CD4-positive, alpha-beta T cell (primary cell): ENCODE results near the gene TDRD15. TPM values are rescaled to one million over a fixed set of nuclear protein-coding genes. Genes with fewer than 3 reads are reported as not detected.

Experiments used
- ATAC-seq: fragments of 200-7000 bp; cut with Tn5 transposase; one replicate; pipeline ENCODE4 v1.10.0; 2022; ENCODE audit warnings: mild to moderate bottlenecking; ENCODE audit not compliant: poor library complexity
- CTCF ChIA-PET: fragments of 350-600 bp; sonication (Branson Sonifier 250); formaldehyde crosslinking; loops from one replicate; lab custom pipeline; 2021; ENCODE audit warnings: antibody characterized with exemption, inconsistent platforms; lab: Charles Lee
- POLR2A ChIA-PET: fragments of 350-600 bp; sonication (Branson Sonifier 250); formaldehyde crosslinking; loops from one replicate; lab custom pipeline; 2021; ENCODE audit warnings: antibody characterized with exemption, inconsistent platforms; lab: Charles Lee
- DNase-seq, 14 experiments: peaks; one replicate each; pipeline ENCODE4 v3.0.0-alpha.2; 2013 to 2020; ENCODE audit warnings: mixed read lengths in 2 of 14
- H3K27ac ChIP-seq, 2 donors: one replicate each; pipeline versions ENCODE4 v1.5.1 to v1.7.0; 2013; ENCODE audit warnings: low read length in 2 of 2, low read depth in 1 of 2, mild to moderate bottlenecking in 1 of 2
- H3K27me3 ChIP-seq, 2 experiments: 1 replicate in 1 of 2; 2 replicates in 1 of 2; pipeline versions ENCODE4 v1.6.1 to v1.7.0; 2013; ENCODE audit warnings: low read length in 2 of 2, control low read depth in 1 of 2, mild to moderate bottlenecking in 1 of 2, moderate library complexity in 1 of 2; ENCODE audit not compliant: insufficient read depth in 2 of 2, control insufficient read depth in 1 of 2
- H3K36me3 ChIP-seq: one replicate; pipeline ENCODE4 v1.6.1; 2013; ENCODE audit warnings: low read length, control low read depth; ENCODE audit not compliant: insufficient read depth
- H3K4me1 ChIP-seq: one replicate; pipeline ENCODE4 v1.6.1; 2013; ENCODE audit warnings: low read length, control low read depth; ENCODE audit not compliant: insufficient read depth
- H3K4me3 ChIP-seq: one replicate; pipeline ENCODE4 v1.5.1; 2013; ENCODE audit warnings: mild to moderate bottlenecking, low read length, moderate library complexity
- H3K9me3 ChIP-seq, 2 experiments: 1 replicate in 1 of 2; 2 replicates in 1 of 2; pipeline versions ENCODE4 v1.6.1 to v1.7.0; 2013; ENCODE audit warnings: low read length in 2 of 2, mild to moderate bottlenecking in 2 of 2, control low read depth in 1 of 2, moderate library complexity in 1 of 2; ENCODE audit not compliant: control insufficient read depth in 1 of 2, insufficient read depth in 1 of 2
- H3K27ac Mint-ChIP-seq: one replicate; pipeline ENCODE4 v1.8.0; 2020; ENCODE audit warnings: mixed read lengths
- H3K27me3 Mint-ChIP-seq: one replicate; pipeline ENCODE4 v1.8.0; 2021; ENCODE audit warnings: mixed read lengths
- H3K36me3 Mint-ChIP-seq: one replicate; pipeline ENCODE4 v1.8.0; 2021; ENCODE audit warnings: low read depth, mixed read lengths
- H3K4me1 Mint-ChIP-seq: one replicate; pipeline ENCODE4 v1.8.0; 2021; ENCODE audit warnings: low read depth, mixed read lengths
- H3K4me3 Mint-ChIP-seq: one replicate; pipeline ENCODE4 v1.8.0; 2020; ENCODE audit warnings: mild to moderate bottlenecking, mixed read lengths
- H3K9me3 Mint-ChIP-seq: one replicate; pipeline ENCODE4 v1.8.0; 2020; ENCODE audit warnings: mixed read lengths
- intact Hi-C, 2 experiments: fragments of 100-400 bp; cut with DNase I in 1 of 2; cut with micrococcal nuclease in 1 of 2; formaldehyde crosslinking; loops; one replicate each; pipeline versions ENCODE4 v1.15.1 to v1.9.0; 2023 to 2025; cut with DNase I, micrococcal nuclease
- total RNA-seq, 174 experiments: library from RNA in 2 of 174; stranded (reverse) in 2 of 174; gene quantifications; one replicate each; pipeline ENCODE4 v1.2.3 and lab custom pipeline; 2021 to 2026
- TF ChIP-seq, protein P1 (sequence below): fragments of 200-600 bp; IDR thresholded peaks from one replicate; pipeline ENCODE4 v1.8.0; 2022; ENCODE audit warnings: antibody characterized with exemption, mild to moderate bottlenecking

Gene TDRD15
- total RNA-seq, 2 experiments from 2014 or later = not detected

- no peak overlapping the region for H3K27ac Mint-ChIP-seq
- intact Hi-C loops = no loop called here
- TF ChIP-seq, protein P1, sequence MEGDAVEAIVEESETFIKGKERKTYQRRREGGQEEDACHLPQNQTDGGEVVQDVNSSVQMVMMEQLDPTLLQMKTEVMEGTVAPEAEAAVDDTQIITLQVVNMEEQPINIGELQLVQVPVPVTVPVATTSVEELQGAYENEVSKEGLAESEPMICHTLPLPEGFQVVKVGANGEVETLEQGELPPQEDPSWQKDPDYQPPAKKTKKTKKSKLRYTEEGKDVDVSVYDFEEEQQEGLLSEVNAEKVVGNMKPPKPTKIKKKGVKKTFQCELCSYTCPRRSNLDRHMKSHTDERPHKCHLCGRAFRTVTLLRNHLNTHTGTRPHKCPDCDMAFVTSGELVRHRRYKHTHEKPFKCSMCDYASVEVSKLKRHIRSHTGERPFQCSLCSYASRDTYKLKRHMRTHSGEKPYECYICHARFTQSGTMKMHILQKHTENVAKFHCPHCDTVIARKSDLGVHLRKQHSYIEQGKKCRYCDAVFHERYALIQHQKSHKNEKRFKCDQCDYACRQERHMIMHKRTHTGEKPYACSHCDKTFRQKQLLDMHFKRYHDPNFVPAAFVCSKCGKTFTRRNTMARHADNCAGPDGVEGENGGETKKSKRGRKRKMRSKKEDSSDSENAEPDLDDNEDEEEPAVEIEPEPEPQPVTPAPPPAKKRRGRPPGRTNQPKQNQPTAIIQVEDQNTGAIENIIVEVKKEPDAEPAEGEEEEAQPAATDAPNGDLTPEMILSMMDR = no peak
- H3K4me3 Mint-ChIP-seq = no peak overlapping the region
- no peak overlapping the region for H3K27ac ChIP-seq
- no peak for ATAC-seq
- peaks cover 2% of the 10 kb centered on the region for H3K9me3 Mint-ChIP-seq
- H3K4me1 Mint-ChIP-seq = no peaks in the 10 kb centered on the region
- ChIA-PET CTCF (no interaction called here), POLR2A (no interaction called here)
- H3K9me3 ChIP-seq = no peaks in the 10 kb centered on the region
- no peaks in the 10 kb centered on the region for H3K27me3 ChIP-seq
- DNase-seq = no peak
- no peaks in the 10 kb centered on the region for H3K36me3 Mint-ChIP-seq
- H3K4me3 ChIP-seq = no peak overlapping the region
- H3K36me3 ChIP-seq = no peaks in the 10 kb centered on the region
- H3K27me3 Mint-ChIP-seq = no peaks in the 10 kb centered on the region
- H3K4me1 ChIP-seq = no peaks in the 10 kb centered on the region
Measured at GRCh38 chr2:21191535-21191934, 67.8 kb downstream of the TDRD15 start.

Other genes with a start within 250 kb of the TDRD15 start
- gene APOB, start 79.9 kb upstream of the TDRD15 start, total RNA-seq = not detected